Measurements from ENCODE around the gene MBD3L1.

The MBD3L1 gene

DNA sequence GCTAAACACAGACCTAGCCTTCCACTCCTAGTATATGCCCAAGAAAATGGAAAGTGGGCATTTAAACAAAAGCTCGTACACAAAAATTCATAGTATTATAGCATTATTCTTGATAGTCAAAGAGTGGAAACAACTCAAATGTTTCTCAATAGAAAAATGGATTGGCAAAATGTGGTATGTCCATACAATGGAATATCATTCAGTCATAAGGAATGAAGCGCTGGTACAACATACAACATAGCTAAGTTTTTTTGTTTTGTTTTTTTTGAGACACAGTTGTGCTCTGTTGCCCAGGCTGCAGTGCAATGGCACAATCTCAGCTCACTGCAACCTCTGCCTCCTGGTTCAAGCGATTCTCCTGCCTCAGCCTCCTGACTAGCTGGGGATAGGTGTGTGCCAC lies 11.9 kb upstream of the MBD3L1 start:
- H3F3A ChIP-seq (ENCODE audit: control insufficient read depth, insufficient read depth), result no peaks in the 10 kb centered on the region
- no peaks in the 10 kb centered on the region for H4K20me1 ChIP-seq (ENCODE audit: control insufficient read depth, insufficient read depth, low read depth, low read length)
- no peaks in the 10 kb centered on the region for H3K27me3 ChIP-seq (ENCODE audit: control insufficient read depth, low read length)
- no peaks in the 10 kb centered on the region for H3K79me2 ChIP-seq (ENCODE audit: control insufficient read depth, low read length)
- H3K4me2 ChIP-seq (ENCODE audit: low read length), result no peak overlapping the region
- H3K9me2 ChIP-seq (replicated peaks; ENCODE audit: control insufficient read depth, low read length), result no peaks in the 10 kb centered on the region
- no peak overlapping the region for H3K4me3 ChIP-seq (ENCODE audit: low read length)
- TF ChIP-seq, protein P1, sequence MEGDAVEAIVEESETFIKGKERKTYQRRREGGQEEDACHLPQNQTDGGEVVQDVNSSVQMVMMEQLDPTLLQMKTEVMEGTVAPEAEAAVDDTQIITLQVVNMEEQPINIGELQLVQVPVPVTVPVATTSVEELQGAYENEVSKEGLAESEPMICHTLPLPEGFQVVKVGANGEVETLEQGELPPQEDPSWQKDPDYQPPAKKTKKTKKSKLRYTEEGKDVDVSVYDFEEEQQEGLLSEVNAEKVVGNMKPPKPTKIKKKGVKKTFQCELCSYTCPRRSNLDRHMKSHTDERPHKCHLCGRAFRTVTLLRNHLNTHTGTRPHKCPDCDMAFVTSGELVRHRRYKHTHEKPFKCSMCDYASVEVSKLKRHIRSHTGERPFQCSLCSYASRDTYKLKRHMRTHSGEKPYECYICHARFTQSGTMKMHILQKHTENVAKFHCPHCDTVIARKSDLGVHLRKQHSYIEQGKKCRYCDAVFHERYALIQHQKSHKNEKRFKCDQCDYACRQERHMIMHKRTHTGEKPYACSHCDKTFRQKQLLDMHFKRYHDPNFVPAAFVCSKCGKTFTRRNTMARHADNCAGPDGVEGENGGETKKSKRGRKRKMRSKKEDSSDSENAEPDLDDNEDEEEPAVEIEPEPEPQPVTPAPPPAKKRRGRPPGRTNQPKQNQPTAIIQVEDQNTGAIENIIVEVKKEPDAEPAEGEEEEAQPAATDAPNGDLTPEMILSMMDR (IDR thresholded peaks at IDR 0.05; ENCODE audit: low read depth, low read length, poor library complexity, severe bottlenecking), result no peak
- TF ChIP-seq EZH2phosphoT487 (IDR thresholded peaks at IDR 0.05; ENCODE audit: borderline replicate concordance, low read length), result no peak
- no peaks in the 10 kb centered on the region for H3K9me3 ChIP-seq (ENCODE audit: control insufficient read depth, insufficient read depth, low read length)
- 0 out of 2 replicates have a peak, but pooled peaks cover 3% of the 10 kb centered on the region for H3K36me3 ChIP-seq (ENCODE audit: control insufficient read depth, low read length)
- no peak overlapping the region for H3K27ac ChIP-seq (ENCODE audit: low read depth, low read length)
- no peaks in the 10 kb centered on the region for H3K4me1 ChIP-seq (ENCODE audit: control insufficient read depth, low read length)

- no peaks in the 10 kb centered on the region for H3F3A ChIP-seq (ENCODE audit: control insufficient read depth, insufficient read depth)
- no peaks in the 10 kb centered on the region for H3K9me3 ChIP-seq (ENCODE audit: control insufficient read depth, insufficient read depth, low read length)
- no peak overlapping the region for H3K27ac ChIP-seq (ENCODE audit: low read depth, low read length)
- H3K9me2 ChIP-seq (replicated peaks; ENCODE audit: control insufficient read depth, low read length), result no peaks in the 10 kb centered on the region
- no peaks in the 10 kb centered on the region for H4K20me1 ChIP-seq (ENCODE audit: control insufficient read depth, insufficient read depth, low read depth, low read length)
- H3K27me3 ChIP-seq (ENCODE audit: control insufficient read depth, low read length), result no peaks in the 10 kb centered on the region
- no peak for TF ChIP-seq EZH2phosphoT487 (IDR thresholded peaks at IDR 0.05; ENCODE audit: borderline replicate concordance, low read length)
- TF ChIP-seq, protein P1 (IDR thresholded peaks at IDR 0.05; ENCODE audit: low read depth, low read length, poor library complexity, severe bottlenecking), result no peak
- 0 out of 2 replicates have a peak, but pooled peaks cover 3% of the 10 kb centered on the region for H3K36me3 ChIP-seq (ENCODE audit: control insufficient read depth, low read length)
- peaks cover 4% of the 10 kb centered on the region for H3K4me1 ChIP-seq (ENCODE audit: control insufficient read depth, low read length)
- H3K4me2 ChIP-seq (ENCODE audit: low read length), result no peak overlapping the region
- H3K79me2 ChIP-seq (ENCODE audit: control insufficient read depth, low read length), result no peaks in the 10 kb centered on the region
- H3K4me3 ChIP-seq (ENCODE audit: low read length), result no peak overlapping the region
Measured at GRCh38 chr19:8821748-8822241, 10.4 kb upstream of the MBD3L1 start.

- no peaks in the 10 kb centered on the region for H3K9me2 ChIP-seq (replicated peaks; ENCODE audit: control insufficient read depth, low read length)
- H3K9me3 ChIP-seq (ENCODE audit: control insufficient read depth, insufficient read depth, low read length), result no peaks in the 10 kb centered on the region
- peaks cover 11% of the 10 kb centered on the region for H3K4me1 ChIP-seq (ENCODE audit: control insufficient read depth, low read length)
- no peaks in the 10 kb centered on the region for H3K79me2 ChIP-seq (ENCODE audit: control insufficient read depth, low read length)
- H3K4me3 ChIP-seq (ENCODE audit: low read length), result no peak overlapping the region
- no peak overlapping the region for H3K27ac ChIP-seq (ENCODE audit: low read depth, low read length)
- H3K27me3 ChIP-seq (ENCODE audit: control insufficient read depth, low read length), result no peaks in the 10 kb centered on the region
- H3K36me3 ChIP-seq (ENCODE audit: control insufficient read depth, low read length), result no peaks in the 10 kb centered on the region
- no peaks in the 10 kb centered on the region for H3F3A ChIP-seq (ENCODE audit: control insufficient read depth, insufficient read depth)
- no peaks in the 10 kb centered on the region for H4K20me1 ChIP-seq (ENCODE audit: control insufficient read depth, insufficient read depth, low read depth, low read length)
- no peak overlapping the region for H3K4me2 ChIP-seq (ENCODE audit: low read length)
- no peak for TF ChIP-seq EZH2phosphoT487 (IDR thresholded peaks at IDR 0.05; ENCODE audit: borderline replicate concordance, low read length)
- TF ChIP-seq, protein P1 (IDR thresholded peaks at IDR 0.05; ENCODE audit: low read depth, low read length, poor library complexity, severe bottlenecking), result peak; percentile 23
Measured at GRCh38 chr19:8826371-8826770, 5.8 kb upstream of the MBD3L1 start.

All from DOHH2 (cell line).